Calu3 (cell line): ENCODE results near the gene ACSF2. TPM values are rescaled to one million over a fixed set of nuclear protein-coding genes. Genes with fewer than 3 reads are reported as not detected.

ENCODE experiments used
- BruUV-seq: library from RNA; stranded (reverse); fragments of 400-500 nt; replicated peaks from 2 replicates; lab custom pipeline; 2021; lab: Mats Ljungman, UMichigan
- CTCF ChIA-PET: fragments of 300-600 bp; sonication (Branson Sonifier 250); formaldehyde crosslinking; loops from one replicate; lab custom pipeline; 2022; ENCODE audit warnings: antibody characterized with exemption; lab: Charles Lee
- DNase-seq: peaks from one replicate; pipeline ENCODE4 v3.0.0; 2022
- H3K27ac Mint-ChIP-seq: one replicate; pipeline ENCODE4 v1.8.0; 2022; ENCODE audit warnings: mixed read lengths; ENCODE audit not compliant: unreplicated experiment
- H3K27me3 Mint-ChIP-seq: one replicate; pipeline ENCODE4 v1.8.0; 2022; ENCODE audit warnings: mixed read lengths; ENCODE audit not compliant: unreplicated experiment
- H3K36me3 Mint-ChIP-seq: one replicate; pipeline ENCODE4 v1.8.0; 2022; ENCODE audit warnings: mild to moderate bottlenecking, moderate library complexity, mixed read lengths; ENCODE audit not compliant: insufficient read depth, unreplicated experiment
- H3K4me1 Mint-ChIP-seq: one replicate; pipeline ENCODE4 v1.8.0; 2022; ENCODE audit warnings: mild to moderate bottlenecking, low read depth, mixed read lengths; ENCODE audit not compliant: unreplicated experiment
- H3K4me3 Mint-ChIP-seq: one replicate; pipeline ENCODE4 v1.8.0; 2022; ENCODE audit warnings: mild to moderate bottlenecking, low read depth, moderate library complexity, mixed read lengths; ENCODE audit not compliant: unreplicated experiment
- H3K9me3 Mint-ChIP-seq: one replicate; pipeline ENCODE4 v1.8.0; 2022; ENCODE audit warnings: low read depth, mixed read lengths; ENCODE audit not compliant: unreplicated experiment
- CTCF ChIP-seq: fragments of 200-600 bp; IDR thresholded peaks from one replicate; pipeline ENCODE4 v1.8.0; 2022; ENCODE audit warnings: antibody characterized with exemption; ENCODE audit not compliant: unreplicated experiment
- intact Hi-C: fragments of 100-400 bp; cut with micrococcal nuclease; formaldehyde crosslinking; loops from one replicate; pipeline ENCODE4 v1.10.0; 2022; ENCODE audit not compliant: unreplicated experiment
- total RNA-seq: library from RNA; stranded (reverse); gene quantifications from 2 replicates; pipeline ENCODE4 v1.2.3, GENCODE V29; 2022

The ACSF2 gene
- total RNA-seq, 1 experiment from 2014 or later: 148 TPM

GRCh38 chr17:50444841-50445715 is 19.1 kb downstream of the ACSF2 start:
- DNase-seq: no peak
- Mint-ChIP-seq H3K4me1 (peaks cover 38% of the 10 kb centered on the region), H3K36me3 (peaks cover 45% of the 10 kb centered on the region), H3K27ac (no peak overlapping the region), H3K27me3 (no peaks in the 10 kb centered on the region), H3K9me3 (no peaks in the 10 kb centered on the region), H3K4me3 (no peak overlapping the region)
- BruUV-seq: no TSS peak
- TF ChIP-seq CTCF: no peak
- CTCF ChIA-PET: interaction anchor here (0.8 kb wide), 1 partner anchor 10 kb away, joined by 3 read pairs; no protein-coding TSS in a partner anchor
- intact Hi-C loops: loop anchor here (5.0 kb wide), 2 partner anchors 32 to 48 kb away; partner anchors contain the start of genes LRRC59 and RSAD1

GRCh38 chr17:50445730-50446325 is 19.8 kb downstream of the ACSF2 start:
- H3K27ac Mint-ChIP-seq: no peak overlapping the region

DNA sequence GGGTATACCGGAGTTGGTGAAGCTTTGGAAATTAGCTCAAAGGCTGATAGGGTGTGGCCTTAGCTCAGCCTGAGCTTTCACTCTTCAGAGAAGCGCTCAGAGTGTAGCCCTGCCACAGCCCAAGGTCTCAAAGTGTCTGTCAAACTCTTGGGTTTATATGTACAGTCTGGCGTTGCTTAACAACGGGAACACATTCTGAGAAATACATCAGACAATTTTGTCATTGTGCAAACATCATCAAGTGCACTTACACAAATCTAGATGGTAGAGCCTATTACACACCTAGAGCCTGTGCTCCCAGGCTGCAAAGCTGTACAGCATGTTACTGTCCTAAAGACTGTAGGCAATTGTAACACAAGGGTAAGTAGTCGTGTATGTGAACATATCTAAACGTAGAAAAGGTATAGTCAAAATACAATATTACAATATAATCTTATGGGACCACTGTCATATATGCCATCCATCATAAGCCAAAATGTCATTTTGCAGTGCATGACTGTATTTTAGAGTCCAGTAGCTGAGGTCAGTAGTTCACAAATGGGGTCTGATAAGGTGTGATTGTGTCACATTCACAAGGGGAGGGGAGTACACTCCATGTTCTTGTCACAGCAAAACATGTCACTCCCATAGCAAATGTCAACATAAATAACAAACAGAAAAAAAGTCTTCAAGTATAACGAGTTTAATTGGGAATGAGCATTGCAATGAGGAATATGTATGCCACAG is 22.0 kb downstream of the ACSF2 start:
- CTCF ChIA-PET: interaction anchor here (1.2 kb wide), 1 partner anchor 26 kb away, joined by 4 read pairs; no protein-coding TSS in a partner anchor

More at GRCh38 chr17:50445730-50446325, 19.8 kb downstream of the ACSF2 start:
- Mint-ChIP-seq H3K9me3 (no peaks in the 10 kb centered on the region), H3K27me3 (no peaks in the 10 kb centered on the region), H3K36me3 (peaks cover 40% of the 10 kb centered on the region), H3K4me3 (no peak overlapping the region), H3K4me1 (peaks cover 30% of the 10 kb centered on the region)
- intact Hi-C loops: no loop called here
- no peak for TF ChIP-seq CTCF
- no peak for DNase-seq
- CTCF ChIA-PET: no interaction called here
- BruUV-seq: no TSS peak

More for the DNA sequence above, 22.0 kb downstream of the ACSF2 start:
- no peaks in the 10 kb centered on the region for H3K9me3 Mint-ChIP-seq
- H3K4me1 Mint-ChIP-seq: peaks cover 33% of the 10 kb centered on the region
- H3K4me3 Mint-ChIP-seq: no peak overlapping the region
- intact Hi-C loops: no loop called here
- no TSS peak for BruUV-seq
- TF ChIP-seq CTCF: no peak
- H3K27me3 Mint-ChIP-seq: no peaks in the 10 kb centered on the region
- DNase-seq: no peak
- H3K36me3 Mint-ChIP-seq: peaks cover 30% of the 10 kb centered on the region
- H3K27ac Mint-ChIP-seq: no peak overlapping the region
